IMR-90 (cell line): ENCODE results near the gene BHLHA15. TPM values are rescaled to one million over a fixed set of nuclear protein-coding genes. Genes with fewer than 3 reads are reported as not detected.
A peak's percentile ranks its signal among the peaks of the same experiment; 100 is the strongest.

Source experiments
- ATAC-seq: fragments of 200-7000 bp; cut with Tn5 transposase; 2 replicates; pipeline ENCODE4 v1.9.1; 2020; ENCODE audit warnings: low read depth, mild to moderate bottlenecking, moderate library complexity
- BruUV-seq: library from RNA; stranded (reverse); fragments of 400-500 nt; replicated peaks from 2 replicates; lab custom pipeline; 2021; lab: Mats Ljungman, UMichigan
- CTCF ChIA-PET: fragments of 300-600 bp; formaldehyde crosslinking; extraction: SDS; loops from one replicate; lab custom pipeline; 2021; ENCODE audit warnings: antibody characterized with exemption; lab: Yijun Ruan, JAX
- POLR2A ChIA-PET: fragments of 300-600 bp; sonication (Branson Sonifier 250); formaldehyde crosslinking; loops from one replicate; lab custom pipeline; 2022; ENCODE audit warnings: antibody characterized with exemption; ENCODE audit not compliant: unreplicated experiment; lab: Charles Lee
- DNase-seq: peaks from one replicate; pipeline ENCODE4 v3.0.0; 2013
- H2AFZ ChIP-seq: replicated peaks from 2 replicates; pipeline ENCODE3; 2013; ENCODE audit warnings: low read length, mild to moderate bottlenecking; ENCODE audit not compliant: poor library complexity
- H2AK5ac ChIP-seq: 2 replicates; pipeline ENCODE4 v1.6.1; 2013; ENCODE audit warnings: low read depth, low read length, inconsistent platforms
- H2AK9ac ChIP-seq: replicated peaks from 2 replicates; pipeline ENCODE3; 2013; ENCODE audit warnings: mild to moderate bottlenecking, low read depth, low read length, moderate library complexity; ENCODE audit not compliant: poor library complexity
- H2BK120ac ChIP-seq: 2 replicates; pipeline ENCODE4 v1.6.1; 2013; ENCODE audit warnings: low read depth, low read length, inconsistent platforms
- H2BK15ac ChIP-seq: 3 replicates; pipeline ENCODE4 v1.6.1; 2013; ENCODE audit warnings: low read depth, low read length, inconsistent platforms
- H2BK20ac ChIP-seq: 2 replicates; pipeline ENCODE4 v1.6.1; 2013; ENCODE audit warnings: low read depth, mild to moderate bottlenecking, inconsistent platforms, low read length, moderate library complexity
- H2BK5ac ChIP-seq: 2 replicates; pipeline ENCODE4 v1.6.1; 2013; ENCODE audit warnings: mild to moderate bottlenecking, low read depth, low read length, inconsistent platforms; ENCODE audit not compliant: poor library complexity, severe bottlenecking
- H3K14ac ChIP-seq: replicated peaks from 2 replicates; pipeline ENCODE4 v1.6.1; 2013; ENCODE audit warnings: low read depth, low read length, inconsistent platforms
- H3K18ac ChIP-seq: 2 replicates; pipeline ENCODE4 v1.6.1; 2013; ENCODE audit warnings: low read depth, low read length, control low read depth
- H3K23ac ChIP-seq: 2 replicates; pipeline ENCODE4 v1.6.1; 2013; ENCODE audit warnings: low read depth, low read length, inconsistent platforms
- H3K27ac ChIP-seq: 2 replicates; pipeline ENCODE4 v1.5.1; 2013; ENCODE audit warnings: mild to moderate bottlenecking, control low read depth, low read length; ENCODE audit not compliant: insufficient read depth
- H3K27me3 ChIP-seq: 2 replicates; pipeline ENCODE4 v1.6.1; 2013; ENCODE audit warnings: low read length; ENCODE audit not compliant: control insufficient read depth, insufficient read depth
- H3K36me3 ChIP-seq: 2 replicates; pipeline ENCODE4 v1.6.1; 2013; ENCODE audit warnings: low read length, mixed read lengths; ENCODE audit not compliant: control insufficient read depth, insufficient read depth
- H3K4ac ChIP-seq: 2 replicates; pipeline ENCODE4 v1.6.1; 2013; ENCODE audit warnings: low read depth, low read length, inconsistent platforms
- H3K4me1 ChIP-seq: 2 replicates; pipeline ENCODE4 v1.6.1; 2013; ENCODE audit warnings: low read length, mixed read lengths; ENCODE audit not compliant: control insufficient read depth, insufficient read depth
- H3K4me2 ChIP-seq: 2 replicates; pipeline ENCODE4 v1.6.1; 2013; ENCODE audit warnings: low read depth, mild to moderate bottlenecking, control low read depth, low read length, moderate library complexity
- H3K4me3 ChIP-seq: 2 replicates; pipeline ENCODE4 v1.5.1; 2013; ENCODE audit warnings: low read depth, mild to moderate bottlenecking, control low read depth, low read length, moderate library complexity; ENCODE audit not compliant: insufficient read depth
- H3K56ac ChIP-seq: 2 replicates; pipeline ENCODE4 v1.6.1; 2013; ENCODE audit warnings: low read length, inconsistent platforms; ENCODE audit not compliant: insufficient read depth; ENCODE audit errors: extremely low read depth
- H3K79me1 ChIP-seq, 2 experiments: 2 replicates each; pipeline ENCODE4 v1.6.1; 2013; ENCODE audit warnings: low read length in 2 of 2, inconsistent platforms in 1 of 2, low read depth in 1 of 2
- H3K9ac ChIP-seq: 2 replicates; pipeline ENCODE4 v1.6.1; 2013; ENCODE audit warnings: low read depth, low read length, control low read depth
- H3K9me1 ChIP-seq: 2 replicates; pipeline ENCODE4 v1.6.1; 2013; ENCODE audit warnings: low read length, inconsistent platforms; ENCODE audit not compliant: insufficient read depth
- H3K9me3 ChIP-seq: 2 replicates; pipeline ENCODE4 v1.6.1; 2013; ENCODE audit warnings: low read length; ENCODE audit not compliant: control insufficient read depth, insufficient read depth
- H4K20me1 ChIP-seq: 2 replicates; pipeline ENCODE4 v1.6.1; 2013; ENCODE audit warnings: low read length, inconsistent platforms; ENCODE audit not compliant: insufficient read depth
- H4K5ac ChIP-seq: 2 replicates; pipeline ENCODE4 v1.6.1; 2013; ENCODE audit warnings: mild to moderate bottlenecking, low read depth, low read length, control low read depth
- H4K8ac ChIP-seq, 2 experiments: 2 replicates each; pipeline ENCODE4 v1.6.1; 2013; ENCODE audit warnings: low read depth in 2 of 2, low read length in 2 of 2, control low read depth in 1 of 2, inconsistent platforms in 1 of 2
- H4K91ac ChIP-seq: 2 replicates; pipeline ENCODE4 v1.6.1; 2013; ENCODE audit warnings: low read depth, low read length, inconsistent platforms; ENCODE audit not compliant: insufficient read depth
- BHLHE40 ChIP-seq: fragments of 150-350 bp; IDR thresholded peaks from 2 replicates; pipeline ENCODE4 v1.6.1; 2016; ENCODE audit warnings: mild to moderate bottlenecking, low read depth, low read length
- CEBPB ChIP-seq: IDR thresholded peaks from 2 replicates; pipeline ENCODE4 v1.6.1; 2012; ENCODE audit warnings: low read depth, low read length, improper control_type of control experiment
- CHD1 ChIP-seq: IDR thresholded peaks from 2 replicates; pipeline ENCODE4 v1.6.1; 2012; ENCODE audit warnings: low read depth, low read length, improper control_type of control experiment
- CTCF ChIP-seq: conservative IDR thresholded peaks from 2 replicates; pipeline ENCODE4 v1.5.1; 2012; ENCODE audit warnings: mild to moderate bottlenecking, low read depth, low read length, improper control_type of control experiment
- ELK1 ChIP-seq: fragments of 150-350 bp; IDR thresholded peaks from 2 replicates; pipeline ENCODE4 v1.6.1; 2016; ENCODE audit warnings: low read depth, mild to moderate bottlenecking, low read length, moderate library complexity, borderline replicate concordance
- FOS ChIP-seq: fragments of 150-350 bp; IDR thresholded peaks from 2 replicates; pipeline ENCODE4 v1.6.1; 2016; ENCODE audit warnings: low read depth, low read length
- MAFK ChIP-seq: IDR thresholded peaks from 2 replicates; pipeline ENCODE4 v1.6.1; 2012; ENCODE audit warnings: low read depth, low read length, improper control_type of control experiment
- MAZ ChIP-seq: IDR thresholded peaks from 2 replicates; pipeline ENCODE4 v1.6.1; 2012; ENCODE audit warnings: low read depth, mild to moderate bottlenecking, low read length, improper control_type of control experiment, moderate library complexity, borderline replicate concordance
- MXI1 ChIP-seq: IDR thresholded peaks from 2 replicates; pipeline ENCODE4 v1.6.1; 2012; ENCODE audit warnings: low read depth, mild to moderate bottlenecking, low read length, moderate library complexity, borderline replicate concordance
- NFE2L2 ChIP-seq: fragments of 150-350 bp; IDR thresholded peaks from 2 replicates; pipeline ENCODE4 v1.6.1; 2016; ENCODE audit warnings: low read depth, mild to moderate bottlenecking, low read length
- POLR2A ChIP-seq: IDR thresholded peaks from 2 replicates; pipeline ENCODE4 v1.6.1; 2012; ENCODE audit warnings: mild to moderate bottlenecking, low read depth, low read length
- RAD21 ChIP-seq: IDR thresholded peaks from 2 replicates; pipeline ENCODE4 v1.6.1; 2012; ENCODE audit warnings: low read length, improper control_type of control experiment
- RCOR1 ChIP-seq: IDR thresholded peaks from 2 replicates; pipeline ENCODE4 v1.6.1; 2012; ENCODE audit warnings: mild to moderate bottlenecking, low read length, improper control_type of control experiment; ENCODE audit not compliant: insufficient replicate concordance
- RFX5 ChIP-seq: IDR thresholded peaks from 2 replicates; pipeline ENCODE4 v1.8.0; 2012; ENCODE audit warnings: low read depth, mild to moderate bottlenecking, low read length, moderate library complexity
- SMC3 ChIP-seq: fragments of 150-350 bp; IDR thresholded peaks from 2 replicates; pipeline ENCODE4 v1.6.1; 2016; ENCODE audit warnings: low read depth, mild to moderate bottlenecking, antibody characterized with exemption, low read length, moderate library complexity
- WGBS, 2 experiments: methylation state at CpG; one replicate each; pipeline versions ENCODE4 v1.1.5 to v1.1.7; 2013; ENCODE audit warnings: missing lambda C conversion rate in 2 of 2; ENCODE audit not compliant: insufficient read length in 1 of 2; ENCODE audit errors: extremely low coverage in 2 of 2; 5-methylcytosine and 5-hydroxymethylcytosine counted together
- dilution Hi-C: fragments of 300-500 bp; cut with HindIII; formaldehyde crosslinking; loops from one replicate; pipeline ENCODE4 v1.14.3; 2018; ENCODE audit warnings: low sequenced_read_pairs; ENCODE audit not compliant: unreplicated experiment
- in situ Hi-C: fragments of 300-500 bp; cut with MboI; formaldehyde crosslinking; loops from 3 replicates; pipeline ENCODE4 v1.14.3; 2019; ENCODE audit warnings: low sequenced_read_pairs, inconsistent platforms, mixed read lengths
- intact Hi-C: fragments of 100-400 bp; cut with micrococcal nuclease; formaldehyde crosslinking; loops from 2 replicates; pipeline ENCODE4 v1.10.0; 2022
- polyA plus RNA-seq, 3 experiments: library from polyadenylated mRNA; depleted of rRNA; stranded (reverse); fragments of >200 nt; gene quantifications; 2 replicates each; pipeline ENCODE4 v1.2.3, GENCODE V29; 2012; ENCODE audit warnings: low replicate concordance in 1 of 3
- total RNA-seq: library from RNA; depleted of rRNA; stranded (reverse); fragments of >200 nt; gene quantifications from 2 replicates; pipeline ENCODE4 v1.2.3, GENCODE V29; 2012
- TF ChIP-seq, protein P1 (sequence below): fragments of 150-350 bp; IDR thresholded peaks from 2 replicates; pipeline ENCODE4 v1.6.1; 2017; ENCODE audit warnings: mild to moderate bottlenecking, antibody characterized with exemption, low read length, low read depth

The BHLHA15 gene
- total and polyA plus RNA-seq, 2 of the 4 experiments (the other 2 are of a cell fraction): not detected

- Histone ChIP-seq H4K8ac (no peak overlapping the region), H3K9me3 (peaks cover 3% of the 10 kb centered on the region; the same call in 1 of the 2 replicates), H2AK5ac (no peak overlapping the region; the same call in 1 of the 2 replicates), H3K27me3 (no peaks in the 10 kb centered on the region), H3K4ac (no peak overlapping the region), H3K36me3 (peaks cover 21% of the 10 kb centered on the region; the same call in 1 of the 2 replicates), H2AK9ac (peak overlapping the region; percentile 62), H3K79me1 (peaks cover 0 to 5% of the 10 kb centered on the region in 2 experiments; a peak in 2 of 4 replicates), H3K18ac (no peak overlapping the region), H4K91ac (no peak overlapping the region), H3K9me1 (no peaks in the 10 kb centered on the region; the same call in 1 of the 2 replicates), H4K20me1 (no peaks in the 10 kb centered on the region), H2BK20ac (no peak overlapping the region), H3K23ac (no peak overlapping the region), H4K5ac (no peak overlapping the region), H3K56ac (no peak overlapping the region), H2BK15ac (no peak overlapping the region), H2BK120ac (peak overlapping the region; percentile 10), H3K4me3 (no peak overlapping the region), H3K4me1 (peaks cover 2% of the 10 kb centered on the region; the same call in 1 of the 2 replicates), H3K4me2 (no peak overlapping the region), H3K27ac (no peak overlapping the region), H2AFZ (peak overlapping the region; percentile 58), H3K14ac (no peak overlapping the region), H2BK5ac (no peak overlapping the region), H3K9ac (no peak overlapping the region)
- POLR2A ChIA-PET: no interaction called here
- in situ Hi-C loops: no loop called here
- TF ChIP-seq CHD1 (no peak), RFX5 (no peak), NFE2L2 (no peak), RAD21 (no peak), RCOR1 (no peak), MAFK (no peak), CEBPB (no peak), MXI1 (no peak), CTCF (no peak), POLR2A (no peak), BHLHE40 (no peak), FOS (no peak), ELK1 (no peak), MAZ (no peak), SMC3 (no peak)
- TF ChIP-seq, protein P1, sequence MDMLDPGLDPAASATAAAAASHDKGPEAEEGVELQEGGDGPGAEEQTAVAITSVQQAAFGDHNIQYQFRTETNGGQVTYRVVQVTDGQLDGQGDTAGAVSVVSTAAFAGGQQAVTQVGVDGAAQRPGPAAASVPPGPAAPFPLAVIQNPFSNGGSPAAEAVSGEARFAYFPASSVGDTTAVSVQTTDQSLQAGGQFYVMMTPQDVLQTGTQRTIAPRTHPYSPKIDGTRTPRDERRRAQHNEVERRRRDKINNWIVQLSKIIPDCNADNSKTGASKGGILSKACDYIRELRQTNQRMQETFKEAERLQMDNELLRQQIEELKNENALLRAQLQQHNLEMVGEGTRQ: no peak
- CTCF ChIA-PET: no interaction called here
- DNase-seq (no peak), ATAC-seq (no peak)
- WGBS, 2 experiments: 97% methylated on average over 23 of the region's 28 CpGs; no CpG with 5 or more reads in 1 of the 2 experiments
- intact Hi-C loops: no loop called here
- no TSS peak for BruUV-seq
- dilution Hi-C loops: no loop called here
Observed at GRCh38 chr7:98194186-98194585, 17.1 kb upstream of the BHLHA15 start.
